GM23338 (cell line): Measurements from ENCODE around the gene TLR5. TPM values are rescaled to one million over a fixed set of nuclear protein-coding genes. Genes with fewer than 3 reads are reported as not detected.
A peak's percentile ranks its signal among the peaks of the same experiment; 100 is the strongest.

Source experiments
- ATAC-seq: fragments of 200-7000 bp; cut with Tn5 transposase; 3 replicates; pipeline ENCODE4 v1.9.1; 2020
- DNase-seq: peaks from one replicate; pipeline ENCODE4 v3.0.0-alpha.2; 2015; ENCODE audit warnings: low spot score
- H2AFZ ChIP-seq: fragments of 200-600 bp; sonication (generic); 2 replicates; pipeline ENCODE4 v1.8.0; 2016; ENCODE audit warnings: antibody characterized with exemption, mild to moderate bottlenecking, moderate library complexity
- H3F3A ChIP-seq: fragments of 200-600 bp; sonication (generic); replicated peaks from 2 replicates; pipeline ENCODE4 v1.8.0; 2017; ENCODE audit warnings: antibody characterized with exemption, mixed run types, low read depth
- H3K27ac ChIP-seq: fragments of 200-600 bp; sonication (generic); 2 replicates; pipeline ENCODE4 v1.6.1; 2016; ENCODE audit warnings: low read depth
- H3K27me3 ChIP-seq: fragments of 200-600 bp; sonication (generic); 2 replicates; pipeline ENCODE4 v1.8.0; 2016; ENCODE audit warnings: mild to moderate bottlenecking, mixed run types, moderate library complexity; ENCODE audit not compliant: insufficient read depth
- H3K36me3 ChIP-seq: fragments of 200-600 bp; sonication (generic); 2 replicates; pipeline ENCODE4 v1.8.0; 2016; ENCODE audit warnings: mild to moderate bottlenecking; ENCODE audit not compliant: insufficient read depth
- H3K4me1 ChIP-seq: fragments of 200-600 bp; sonication (generic); 2 replicates; pipeline ENCODE4 v1.8.0; 2016; ENCODE audit warnings: mild to moderate bottlenecking, moderate library complexity; ENCODE audit not compliant: insufficient read depth
- H3K4me2 ChIP-seq: fragments of 200-600 bp; sonication (generic); 2 replicates; pipeline ENCODE4 v1.7.1; 2017; ENCODE audit warnings: mixed run types
- H3K4me3 ChIP-seq: fragments of 200-600 bp; sonication (generic); 2 replicates; pipeline ENCODE4 v1.6.1; 2016; ENCODE audit warnings: mixed run types
- H3K79me2 ChIP-seq: fragments of 200-600 bp; sonication (generic); replicated peaks from 2 replicates; pipeline ENCODE4 v1.8.0; 2017; ENCODE audit warnings: mild to moderate bottlenecking; ENCODE audit not compliant: insufficient read depth
- H3K9me2 ChIP-seq: fragments of 200-600 bp; sonication (generic); 2 replicates; pipeline ENCODE4 v1.8.0; 2017; ENCODE audit not compliant: insufficient read depth
- H4K20me1 ChIP-seq: fragments of 200-600 bp; sonication (generic); replicated peaks from 2 replicates; pipeline ENCODE4 v1.8.0; 2017; ENCODE audit warnings: mild to moderate bottlenecking; ENCODE audit not compliant: insufficient read depth
- H3K27ac Mint-ChIP-seq: 2 replicates; pipeline ENCODE4 v1.8.0; 2020; ENCODE audit warnings: inconsistent platforms, mild to moderate bottlenecking, moderate library complexity, mixed read lengths
- H3K27me3 Mint-ChIP-seq: 3 replicates; pipeline ENCODE4 v1.8.0; 2022; ENCODE audit warnings: low read depth, mild to moderate bottlenecking, moderate library complexity, mixed read lengths, inconsistent platforms; ENCODE audit not compliant: insufficient read depth, poor library complexity
- H3K36me3 Mint-ChIP-seq: 3 replicates; pipeline ENCODE4 v1.8.0; 2021; ENCODE audit warnings: low read depth, mild to moderate bottlenecking, inconsistent platforms, moderate library complexity, mixed read lengths
- H3K4me1 Mint-ChIP-seq: 3 replicates; pipeline ENCODE4 v1.8.0; 2020; ENCODE audit warnings: mild to moderate bottlenecking, inconsistent platforms, mixed read lengths
- H3K4me3 Mint-ChIP-seq: 3 replicates; pipeline ENCODE4 v1.8.0; 2021; ENCODE audit warnings: moderate library complexity, mild to moderate bottlenecking, inconsistent platforms, mixed read lengths
- H3K9me3 Mint-ChIP-seq: 3 replicates; pipeline ENCODE4 v1.8.0; 2020; ENCODE audit warnings: moderate library complexity, mild to moderate bottlenecking, inconsistent platforms, mixed read lengths
- CREB1 ChIP-seq: fragments of 250-450 bp; sonication (Bioruptor Pico); IDR thresholded peaks from 2 replicates; pipeline ENCODE4 v1.5.0; 2020; ENCODE audit warnings: low read depth, mild to moderate bottlenecking, moderate library complexity
- EZH2 ChIP-seq: fragments of 200-600 bp; sonication (generic); IDR thresholded peaks from one replicate; pipeline ENCODE4 v1.8.0; 2017; ENCODE audit warnings: antibody characterized with exemption, mild to moderate bottlenecking, low read depth; ENCODE audit not compliant: unreplicated experiment
- EZH2phosphoT487 ChIP-seq: fragments of 200-600 bp; sonication (generic); IDR thresholded peaks from one replicate; pipeline ENCODE4 v1.8.1; 2018; ENCODE audit warnings: antibody characterized with exemption; ENCODE audit not compliant: unreplicated experiment
- JUNB ChIP-seq: IDR thresholded peaks from one replicate; pipeline ENCODE4 v1.6.1; 2016; ENCODE audit warnings: antibody characterized with exemption; ENCODE audit not compliant: unreplicated experiment
- NANOG ChIP-seq: IDR thresholded peaks from 2 replicates; pipeline ENCODE4 v1.6.1; 2016; ENCODE audit warnings: antibody characterized with exemption, borderline replicate concordance
- POLR2AphosphoS5 ChIP-seq: IDR thresholded peaks from 2 replicates; pipeline ENCODE4 v1.6.1; 2016; ENCODE audit warnings: antibody characterized with exemption, low read depth
- STAT1 ChIP-seq: IDR thresholded peaks from one replicate; pipeline ENCODE4 v1.6.1; 2016; ENCODE audit warnings: antibody characterized with exemption; ENCODE audit not compliant: unreplicated experiment
- ZNF114 ChIP-seq: fragments of 250-450 bp; sonication (Bioruptor Pico); IDR thresholded peaks from 2 replicates; pipeline ENCODE4 v1.5.0; 2020; ENCODE audit warnings: mild to moderate bottlenecking, moderate library complexity
- ZNF331 ChIP-seq: fragments of 250-450 bp; sonication (Bioruptor Pico); IDR thresholded peaks from 2 replicates; pipeline ENCODE4 v1.5.0; 2020; ENCODE audit warnings: low read depth, mild to moderate bottlenecking, moderate library complexity
- ZNF462 ChIP-seq: fragments of 250-450 bp; sonication (Bioruptor Pico); IDR thresholded peaks from 2 replicates; pipeline ENCODE4 v1.5.0; 2020; ENCODE audit warnings: mild to moderate bottlenecking, moderate library complexity
- polyA plus RNA-seq: library from polyadenylated mRNA; unstranded; fragments of >200 nt; fragmentation: Nextera tagmentation; extraction: Ambion mirVana; gene quantifications from 2 replicates; pipeline ENCODE4 v1.2.1, GENCODE V29; 2016
- total RNA-seq: library from RNA; depleted of rRNA; stranded (reverse); fragments of >200 nt; shearing (Covaris generic); gene quantifications from 2 replicates; pipeline ENCODE4 v1.2.3, GENCODE V29; 2014
- TF ChIP-seq, protein P1 (sequence below): IDR thresholded peaks from 2 replicates; pipeline ENCODE4 v1.6.1; 2016; ENCODE audit warnings: antibody characterized with exemption
- TF ChIP-seq, protein P2 (sequence below), 2 experiments: fragments of 200-600 bp in 1 of 2; sonication (generic) in 1 of 2; conservative IDR thresholded peaks; 2 replicates each; pipeline versions ENCODE4 v1.5.1 to v1.6.1; 2016 to 2017; ENCODE audit warnings: antibody characterized with exemption in 2 of 2, low read depth in 2 of 2, mild to moderate bottlenecking in 2 of 2, moderate library complexity in 1 of 2
- TF ChIP-seq, protein P3 (sequence below): IDR thresholded peaks from one replicate; pipeline ENCODE4 v1.6.1; 2018; ENCODE audit warnings: antibody characterized with exemption; ENCODE audit not compliant: unreplicated experiment

The TLR5 gene
- total and polyA plus RNA-seq, 2 experiments from 2014 or later: 0.10 to 0.39 TPM

DNA sequence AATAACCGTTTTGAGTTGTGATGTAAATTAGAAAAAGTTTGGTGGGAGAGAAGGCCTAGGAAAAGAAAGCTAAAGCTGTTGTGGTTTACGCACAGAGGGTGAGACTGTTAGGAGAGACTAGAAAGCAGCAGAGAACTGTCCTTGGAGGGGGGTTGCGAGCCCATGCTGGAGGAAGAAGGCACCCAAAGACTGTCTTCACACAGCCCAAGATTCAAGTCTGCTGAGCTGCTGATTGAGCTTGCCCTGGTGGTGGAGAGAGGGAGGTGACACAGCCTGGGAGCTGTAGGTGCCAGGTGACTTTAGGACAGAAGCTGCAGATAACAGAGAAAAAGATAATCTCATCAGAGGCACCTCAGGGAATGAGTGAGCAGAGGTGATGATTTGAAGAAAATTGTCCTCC lies 18.3 kb upstream of the TLR5 start:
- DNase-seq (peak; percentile 56), ATAC-seq (peak; percentile 91)
- Mint-ChIP-seq H3K4me1 (peaks cover 5% of the 10 kb centered on the region; the same call in 1 of the 3 replicates), H3K36me3 (no peaks in the 10 kb centered on the region), H3K4me3 (no peak overlapping the region), H3K27ac (no peak overlapping the region), H3K27me3 (peaks cover 4% of the 10 kb centered on the region), H3K9me3 (no peaks in the 10 kb centered on the region; the same call in 2 of the 3 replicates)
- Histone ChIP-seq H3K36me3 (no peaks in the 10 kb centered on the region), H3K9me2 (0 out of 2 replicates have a peak, but pooled peaks cover 2% of the 10 kb centered on the region), H2AFZ (peak overlapping the region; percentile 59; the same call in 1 of the 2 replicates), H3K4me3 (no peak overlapping the region), H4K20me1 (no peaks in the 10 kb centered on the region), H3K79me2 (no peaks in the 10 kb centered on the region), H3K27ac (no peak overlapping the region), H3K27me3 (no peaks in the 10 kb centered on the region), H3K4me1 (no peaks in the 10 kb centered on the region), H3K4me2 (no peak overlapping the region), H3F3A (no peaks in the 10 kb centered on the region)
- TF ChIP-seq EZH2 (no peak), EZH2phosphoT487 (no peak), ZNF331 (CRISPR knock-in tag) (no peak), CREB1 (no peak), STAT1 (no peak), NANOG (no peak), ZNF114 (no peak), ZNF462 (CRISPR knock-in tag) (no peak), JUNB (no peak), POLR2AphosphoS5 (no peak)
- TF ChIP-seq, protein P1, sequence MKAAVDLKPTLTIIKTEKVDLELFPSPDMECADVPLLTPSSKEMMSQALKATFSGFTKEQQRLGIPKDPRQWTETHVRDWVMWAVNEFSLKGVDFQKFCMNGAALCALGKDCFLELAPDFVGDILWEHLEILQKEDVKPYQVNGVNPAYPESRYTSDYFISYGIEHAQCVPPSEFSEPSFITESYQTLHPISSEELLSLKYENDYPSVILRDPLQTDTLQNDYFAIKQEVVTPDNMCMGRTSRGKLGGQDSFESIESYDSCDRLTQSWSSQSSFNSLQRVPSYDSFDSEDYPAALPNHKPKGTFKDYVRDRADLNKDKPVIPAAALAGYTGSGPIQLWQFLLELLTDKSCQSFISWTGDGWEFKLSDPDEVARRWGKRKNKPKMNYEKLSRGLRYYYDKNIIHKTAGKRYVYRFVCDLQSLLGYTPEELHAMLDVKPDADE: no peak
- TF ChIP-seq, protein P2, sequence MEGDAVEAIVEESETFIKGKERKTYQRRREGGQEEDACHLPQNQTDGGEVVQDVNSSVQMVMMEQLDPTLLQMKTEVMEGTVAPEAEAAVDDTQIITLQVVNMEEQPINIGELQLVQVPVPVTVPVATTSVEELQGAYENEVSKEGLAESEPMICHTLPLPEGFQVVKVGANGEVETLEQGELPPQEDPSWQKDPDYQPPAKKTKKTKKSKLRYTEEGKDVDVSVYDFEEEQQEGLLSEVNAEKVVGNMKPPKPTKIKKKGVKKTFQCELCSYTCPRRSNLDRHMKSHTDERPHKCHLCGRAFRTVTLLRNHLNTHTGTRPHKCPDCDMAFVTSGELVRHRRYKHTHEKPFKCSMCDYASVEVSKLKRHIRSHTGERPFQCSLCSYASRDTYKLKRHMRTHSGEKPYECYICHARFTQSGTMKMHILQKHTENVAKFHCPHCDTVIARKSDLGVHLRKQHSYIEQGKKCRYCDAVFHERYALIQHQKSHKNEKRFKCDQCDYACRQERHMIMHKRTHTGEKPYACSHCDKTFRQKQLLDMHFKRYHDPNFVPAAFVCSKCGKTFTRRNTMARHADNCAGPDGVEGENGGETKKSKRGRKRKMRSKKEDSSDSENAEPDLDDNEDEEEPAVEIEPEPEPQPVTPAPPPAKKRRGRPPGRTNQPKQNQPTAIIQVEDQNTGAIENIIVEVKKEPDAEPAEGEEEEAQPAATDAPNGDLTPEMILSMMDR (conservative IDR thresholded peaks at IDR 0.05; ENCODE audit: low read depth in 2 of 2): no peak
- TF ChIP-seq, protein P3, sequence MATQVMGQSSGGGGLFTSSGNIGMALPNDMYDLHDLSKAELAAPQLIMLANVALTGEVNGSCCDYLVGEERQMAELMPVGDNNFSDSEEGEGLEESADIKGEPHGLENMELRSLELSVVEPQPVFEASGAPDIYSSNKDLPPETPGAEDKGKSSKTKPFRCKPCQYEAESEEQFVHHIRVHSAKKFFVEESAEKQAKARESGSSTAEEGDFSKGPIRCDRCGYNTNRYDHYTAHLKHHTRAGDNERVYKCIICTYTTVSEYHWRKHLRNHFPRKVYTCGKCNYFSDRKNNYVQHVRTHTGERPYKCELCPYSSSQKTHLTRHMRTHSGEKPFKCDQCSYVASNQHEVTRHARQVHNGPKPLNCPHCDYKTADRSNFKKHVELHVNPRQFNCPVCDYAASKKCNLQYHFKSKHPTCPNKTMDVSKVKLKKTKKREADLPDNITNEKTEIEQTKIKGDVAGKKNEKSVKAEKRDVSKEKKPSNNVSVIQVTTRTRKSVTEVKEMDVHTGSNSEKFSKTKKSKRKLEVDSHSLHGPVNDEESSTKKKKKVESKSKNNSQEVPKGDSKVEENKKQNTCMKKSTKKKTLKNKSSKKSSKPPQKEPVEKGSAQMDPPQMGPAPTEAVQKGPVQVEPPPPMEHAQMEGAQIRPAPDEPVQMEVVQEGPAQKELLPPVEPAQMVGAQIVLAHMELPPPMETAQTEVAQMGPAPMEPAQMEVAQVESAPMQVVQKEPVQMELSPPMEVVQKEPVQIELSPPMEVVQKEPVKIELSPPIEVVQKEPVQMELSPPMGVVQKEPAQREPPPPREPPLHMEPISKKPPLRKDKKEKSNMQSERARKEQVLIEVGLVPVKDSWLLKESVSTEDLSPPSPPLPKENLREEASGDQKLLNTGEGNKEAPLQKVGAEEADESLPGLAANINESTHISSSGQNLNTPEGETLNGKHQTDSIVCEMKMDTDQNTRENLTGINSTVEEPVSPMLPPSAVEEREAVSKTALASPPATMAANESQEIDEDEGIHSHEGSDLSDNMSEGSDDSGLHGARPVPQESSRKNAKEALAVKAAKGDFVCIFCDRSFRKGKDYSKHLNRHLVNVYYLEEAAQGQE: no peak
